Measurements from ENCODE around the gene CABP4. TPM values are rescaled to one million over a fixed set of nuclear protein-coding genes. Genes with fewer than 3 reads are reported as not detected.

The CABP4 gene
- total RNA-seq, 1 experiment from 2014 or later, result not detected

- TF ChIP-seq ERG (CRISPR knock-in tag; IDR thresholded peaks at IDR 0.05) (no peak), OVOL2 (CRISPR knock-in tag; IDR thresholded peaks at IDR 0.05; ENCODE audit: borderline replicate concordance) (no peak), AFF4 (CRISPR knock-in tag; IDR thresholded peaks at IDR 0.05; ENCODE audit: borderline replicate concordance) (no peak), NR1H2 (CRISPR knock-in tag; IDR thresholded peaks at IDR 0.05) (no peak), ZNF263 (CRISPR knock-in tag; IDR thresholded peaks at IDR 0.05; ENCODE audit: low read depth) (no peak), MYBL2 (CRISPR knock-in tag; IDR thresholded peaks at IDR 0.05) (no peak), GABPB1 (CRISPR knock-in tag; IDR thresholded peaks at IDR 0.05) (no peak)
Observed at GRCh38 chr11:67410984-67411784, 44.0 kb upstream of the CABP4 start (continued).

- ChIA-PET CTCF (interaction anchor here (3.6 kb wide), 1 partner anchor 10 kb away, joined by 22 read pairs; the partner anchor contains the start of gene PPP1CA), POLR2A (no interaction called here)
- Mint-ChIP-seq H3K4me1 (peaks cover 25% of the 10 kb centered on the region), H3K27ac (no peak overlapping the region), H3K27me3 (ENCODE audit: low read depth) (peaks cover 24% of the 10 kb centered on the region), H3K36me3 (no peaks in the 10 kb centered on the region), H3K4me3 (no peak overlapping the region), H3K9me3 (no peaks in the 10 kb centered on the region)
- DNase-seq (ENCODE audit: low spot score), result no peak
- TF ChIP-seq ZNF396 (CRISPR knock-in tag; IDR thresholded peaks at IDR 0.05; ENCODE audit: borderline replicate concordance), result no peak
- no peak for TF ChIP-seq IRF2 (CRISPR knock-in tag; IDR thresholded peaks at IDR 0.05; ENCODE audit: borderline replicate concordance, low read depth)
- no peak for TF ChIP-seq E2F1 (CRISPR knock-in tag; IDR thresholded peaks at IDR 0.05)
- TF ChIP-seq E2F4 (CRISPR knock-in tag; IDR thresholded peaks at IDR 0.05; ENCODE audit: borderline replicate concordance, low read depth), result no peak
- TF ChIP-seq ZNF232 (CRISPR knock-in tag; IDR thresholded peaks at IDR 0.05), result no peak
- no peak for TF ChIP-seq ZBTB21 (CRISPR knock-in tag; IDR thresholded peaks at IDR 0.05; ENCODE audit: borderline replicate concordance)
- no peak for TF ChIP-seq IRF1 (CRISPR knock-in tag; IDR thresholded peaks at IDR 0.05)
- TF ChIP-seq ZNF671 (CRISPR knock-in tag; IDR thresholded peaks at IDR 0.05), result no peak
- no peak for TF ChIP-seq SOX15 (CRISPR knock-in tag; IDR thresholded peaks at IDR 0.05)
- no peak for TF ChIP-seq ERG (CRISPR knock-in tag; IDR thresholded peaks at IDR 0.05)
- no peak for TF ChIP-seq ZNF423 (CRISPR knock-in tag; IDR thresholded peaks at IDR 0.05)
- ATAC-seq, result no peak
Observed at GRCh38 chr11:67411785-67412152, 43.4 kb upstream of the CABP4 start.
